ENCODE data around the gene PCSK6. TPM values are rescaled to one million over a fixed set of nuclear protein-coding genes. Genes with fewer than 3 reads are reported as not detected.

The PCSK6 gene
- total RNA-seq, 1 donor from 2014 or later = 31.8 TPM

- DNase-seq (ENCODE audit: low read depth in 2 of 2) = no peak
Observed at GRCh38 chr15:101447561-101448071, 41.9 kb downstream of the PCSK6 start.

- no peak for DNase-seq (ENCODE audit: low read depth in 2 of 2)
Observed at GRCh38 chr15:101447168-101447533, 42.4 kb downstream of the PCSK6 start.

- peak; percentile 43 to 63 for DNase-seq (ENCODE audit: low read depth in 2 of 2)
Observed at GRCh38 chr15:101446518-101447167, 42.9 kb downstream of the PCSK6 start.

GRCh38 chr15:101445562-101446517, 43.7 kb downstream of the PCSK6 start:
- peak; percentile 97 to 98 for DNase-seq (ENCODE audit: low read depth in 2 of 2)

GRCh38 chr15:101444807-101445508, 44.5 kb downstream of the PCSK6 start:
- DNase-seq (ENCODE audit: low read depth in 2 of 2) = no peak

- DNase-seq (ENCODE audit: low read depth in 2 of 2) = no peak
Observed at GRCh38 chr15:101444015-101444414, 45.5 kb downstream of the PCSK6 start.

GRCh38 chr15:101442272-101442671, 47.2 kb downstream of the PCSK6 start:
- no peak for DNase-seq (ENCODE audit: low read depth in 2 of 2)

GRCh38 chr15:101441696-101442095, 47.8 kb downstream of the PCSK6 start:
- no peak for DNase-seq (ENCODE audit: low read depth in 2 of 2)

- no peak for DNase-seq (ENCODE audit: low read depth in 2 of 2)
Observed at GRCh38 chr15:101440846-101441590, 48.5 kb downstream of the PCSK6 start.

GRCh38 chr15:101439920-101440319, 49.6 kb downstream of the PCSK6 start:
- peak in 1 of 2 donors; percentile 13 for DNase-seq (ENCODE audit: low read depth in 2 of 2)

GRCh38 chr15:101439285-101439919, 50.1 kb downstream of the PCSK6 start:
- DNase-seq (ENCODE audit: low read depth in 2 of 2) = no peak

- DNase-seq (ENCODE audit: low read depth in 2 of 2) = no peak
Observed at GRCh38 chr15:101438482-101439284, 50.8 kb downstream of the PCSK6 start.

GRCh38 chr15:101437618-101438481, 51.7 kb downstream of the PCSK6 start:
- no peak for DNase-seq (ENCODE audit: low read depth in 2 of 2)

GRCh38 chr15:101437209-101437608, 52.3 kb downstream of the PCSK6 start:
- no peak for DNase-seq (ENCODE audit: low read depth in 2 of 2)

GRCh38 chr15:101436526-101436925, 53.0 kb downstream of the PCSK6 start:
- DNase-seq (ENCODE audit: low read depth in 2 of 2) = no peak

- no peak for DNase-seq (ENCODE audit: low read depth in 2 of 2)
Observed at GRCh38 chr15:101435761-101436160, 53.7 kb downstream of the PCSK6 start.

GRCh38 chr15:101434032-101434920, 55.2 kb downstream of the PCSK6 start:
- no peak for DNase-seq (ENCODE audit: low read depth in 2 of 2)

- DNase-seq (ENCODE audit: low read depth in 2 of 2) = no peak
Observed at GRCh38 chr15:101433396-101433795, 56.1 kb downstream of the PCSK6 start.

All from dermis microvascular lymphatic vessel endothelial cell (primary cell).